Smooth muscle cell (in vitro differentiated cells): ENCODE data around the gene KCNJ14. TPM values are rescaled to one million over a fixed set of nuclear protein-coding genes. Genes with fewer than 3 reads are reported as not detected.

Experiments used
- DNase-seq: peaks from one replicate; lab custom pipeline; 2025; ENCODE audit not compliant: unreplicated experiment; lab: John Stamatoyannopoulos, UW
- H2AFZ ChIP-seq: fragments of 200-600 bp; sonication (generic); 2 replicates; pipeline ENCODE4 v1.6.0; 2016; ENCODE audit warnings: antibody characterized with exemption, low read depth, mild to moderate bottlenecking
- H3F3A ChIP-seq: fragments of 200-600 bp; sonication (generic); 2 replicates; pipeline ENCODE4 v1.6.0; 2017; ENCODE audit warnings: antibody characterized with exemption, low read depth
- H3K27ac ChIP-seq: fragments of 200-600 bp; sonication (generic); 2 replicates; pipeline ENCODE4 v1.5.1; 2016; ENCODE audit warnings: low read depth, mild to moderate bottlenecking
- H3K27me3 ChIP-seq: fragments of 200-600 bp; sonication (generic); 2 replicates; pipeline ENCODE4 v1.6.1; 2016; ENCODE audit warnings: low read depth, mild to moderate bottlenecking
- H3K36me3 ChIP-seq: fragments of 200-600 bp; sonication (generic); 2 replicates; pipeline ENCODE4 v1.5.1; 2016; ENCODE audit warnings: low read depth
- H3K4me1 ChIP-seq: fragments of 200-600 bp; sonication (generic); 2 replicates; pipeline ENCODE4 v1.5.1; 2016; ENCODE audit warnings: low read depth
- H3K4me2 ChIP-seq: fragments of 200-600 bp; sonication (generic); 2 replicates; pipeline ENCODE4 v1.6.0; 2016; ENCODE audit warnings: mild to moderate bottlenecking
- H3K4me3 ChIP-seq: fragments of 200-600 bp; sonication (generic); 2 replicates; pipeline ENCODE4 v1.5.1; 2016; ENCODE audit warnings: mild to moderate bottlenecking
- H3K79me2 ChIP-seq: fragments of 200-600 bp; sonication (generic); 2 replicates; pipeline ENCODE4 v1.6.0; 2016; ENCODE audit warnings: low read depth, mild to moderate bottlenecking
- H3K9ac ChIP-seq: fragments of 200-600 bp; sonication (generic); 2 replicates; pipeline ENCODE4 v1.6.0; 2016; ENCODE audit warnings: low read depth
- H3K9me3 ChIP-seq: fragments of 200-600 bp; sonication (generic); replicated peaks from 2 replicates; pipeline ENCODE4 v1.5.1; 2016; ENCODE audit warnings: low read depth
- H4K20me1 ChIP-seq: fragments of 200-600 bp; sonication (generic); 2 replicates; pipeline ENCODE4 v1.6.0; 2016; ENCODE audit warnings: low read depth
- CTCF ChIP-seq: fragments of 200-600 bp; sonication (generic); IDR thresholded peaks from 2 replicates; pipeline ENCODE4 v1.5.1; 2017; ENCODE audit warnings: borderline replicate concordance, mild to moderate bottlenecking, antibody characterized with exemption; ENCODE audit not compliant: insufficient read depth, poor library complexity, severe bottlenecking
- WGBS: methylation state at CpG from one replicate; pipeline ENCODE4 v1.1.7; 2016; ENCODE audit warnings: low lambda C conversion rate; 5-methylcytosine and 5-hydroxymethylcytosine counted together
- polyA plus RNA-seq: library from polyadenylated mRNA; unstranded; fragments of >200 nt; fragmentation: Nextera tagmentation; extraction: Ambion mirVana; gene quantifications from 2 replicates; pipeline ENCODE4 v1.2.1, GENCODE V29; 2016
- total RNA-seq: library from RNA; depleted of rRNA; stranded (reverse); fragments of >200 nt; gene quantifications from 2 replicates; pipeline ENCODE4 v1.2.3, GENCODE V29; 2014

The KCNJ14 gene
- total and polyA plus RNA-seq, 2 experiments from 2014 or later = 1.7 to 1.8 TPM

DNA sequence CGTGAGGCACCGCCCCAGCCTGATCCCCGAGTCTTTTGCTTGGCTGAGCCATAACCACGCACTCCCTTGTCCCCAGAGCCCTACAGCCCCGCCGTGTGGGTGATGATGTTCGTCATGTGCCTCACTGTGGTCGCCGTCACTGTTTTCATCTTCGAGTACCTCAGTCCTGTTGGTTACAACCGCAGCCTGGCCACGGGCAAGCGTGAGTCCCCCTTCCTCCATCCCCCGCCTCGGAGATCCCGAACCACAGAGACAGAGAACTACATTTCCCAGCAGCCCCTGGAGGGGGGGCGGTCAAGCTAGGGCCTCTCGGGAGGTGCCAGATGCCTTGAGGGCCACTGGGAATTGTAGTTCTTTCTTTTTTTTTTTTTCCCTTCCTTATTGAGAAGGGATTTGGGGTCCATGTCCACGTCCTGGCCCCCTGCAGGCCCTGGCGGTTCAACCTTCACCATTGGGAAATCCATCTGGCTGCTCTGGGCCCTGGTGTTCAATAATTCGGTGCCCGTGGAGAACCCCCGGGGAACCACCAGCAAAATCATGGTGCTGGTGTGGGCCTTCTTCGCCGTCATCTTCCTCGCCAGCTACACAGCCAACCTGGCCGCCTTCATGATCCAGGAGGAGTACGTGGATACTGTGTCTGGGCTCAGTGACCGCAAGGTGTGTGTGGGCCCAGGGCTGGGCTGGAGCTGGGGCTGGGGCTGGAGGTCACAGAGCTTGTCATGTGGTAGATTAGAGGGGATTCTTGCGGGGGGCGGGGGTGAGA lies 36.0 kb upstream of the KCNJ14 start:
- DNase-seq = no peak
- no peak for TF ChIP-seq CTCF
- H3K27ac ChIP-seq = no peak overlapping the region
- no peak overlapping the region for H2AFZ ChIP-seq
- H3K36me3 ChIP-seq = peaks cover 3% of the 10 kb centered on the region
- no peaks in the 10 kb centered on the region for H4K20me1 ChIP-seq
- no peaks in the 10 kb centered on the region for H3K79me2 ChIP-seq
- H3K4me2 ChIP-seq = no peak overlapping the region
- no peak overlapping the region for H3K9ac ChIP-seq
- no peaks in the 10 kb centered on the region for H3K27me3 ChIP-seq
- no peak overlapping the region for H3K4me3 ChIP-seq
- H3K9me3 ChIP-seq = no peaks in the 10 kb centered on the region
- H3K4me1 ChIP-seq = peaks cover 2% of the 10 kb centered on the region
- 82% methylated on average over 31 of the region's 31 CpGs for WGBS
- no peaks in the 10 kb centered on the region for H3F3A ChIP-seq

- Histone ChIP-seq H3K9me3 (no peaks in the 10 kb centered on the region), H3K27ac (no peak overlapping the region), H3K4me1 (no peaks in the 10 kb centered on the region), H3K36me3 (no peaks in the 10 kb centered on the region), H3K4me3 (no peak overlapping the region), H3K4me2 (no peak overlapping the region), H3K9ac (no peak overlapping the region), H4K20me1 (no peaks in the 10 kb centered on the region), H3K79me2 (no peaks in the 10 kb centered on the region), H3K27me3 (no peaks in the 10 kb centered on the region), H2AFZ (no peak overlapping the region), H3F3A (no peaks in the 10 kb centered on the region)
- WGBS = 95% methylated on average over 16 of the region's 16 CpGs
- DNase-seq = no peak
- no peak for TF ChIP-seq CTCF
These were observed 33.8 kb upstream of the KCNJ14 start for GRCh38 chr19:48421548-48421947.

- Histone ChIP-seq H3K79me2 (no peaks in the 10 kb centered on the region), H3K27me3 (no peaks in the 10 kb centered on the region), H3K36me3 (no peaks in the 10 kb centered on the region), H3K9me3 (no peaks in the 10 kb centered on the region), H4K20me1 (no peaks in the 10 kb centered on the region), H3K9ac (peak overlapping the region; percentile 45), H3F3A (no peaks in the 10 kb centered on the region), H2AFZ (peak overlapping the region; percentile 83), H3K27ac (peak overlapping the region; percentile 82), H3K4me3 (no peak overlapping the region), H3K4me1 (no peaks in the 10 kb centered on the region), H3K4me2 (peak overlapping the region; percentile 79)
- no peak for DNase-seq
- TF ChIP-seq CTCF = no peak
- WGBS = 17% methylated on average over 7 of the region's 8 CpGs
These were observed 30.6 kb upstream of the KCNJ14 start for GRCh38 chr19:48424694-48425219.

GRCh38 chr19:48428670-48429069 lies 26.7 kb upstream of the KCNJ14 start:
- 100% methylated on average over 1 of the region's 1 CpG for WGBS

More at GRCh38 chr19:48428670-48429069, 26.7 kb upstream of the KCNJ14 start:
- Histone ChIP-seq H3K36me3 (no peaks in the 10 kb centered on the region), H3K9ac (no peak overlapping the region), H3K79me2 (no peaks in the 10 kb centered on the region), H3K4me1 (no peaks in the 10 kb centered on the region), H2AFZ (no peak overlapping the region), H3K27me3 (no peaks in the 10 kb centered on the region), H3K4me2 (no peak overlapping the region), H3K27ac (no peak overlapping the region), H3K4me3 (no peak overlapping the region), H3F3A (no peaks in the 10 kb centered on the region), H3K9me3 (no peaks in the 10 kb centered on the region), H4K20me1 (no peaks in the 10 kb centered on the region)
- DNase-seq = no peak
- no peak for TF ChIP-seq CTCF
